ENCODE data around the gene LRR1.
A peak's percentile ranks its signal among the peaks of the same experiment; 100 is the strongest.
"Not testable (repeated sequence)": the region's sequence is repeated elsewhere in the genome, so short reads cannot be mapped to it uniquely, and the experiment has no call there.

LRR1 gene

GRCh38 chr14:49598485-49599300 is at the start of gene LRR1:
Gene LRR1, plus strand, starts transcription at chr14:49598940. Its CDS starts 81 bp downstream, at chr14:49599021.
- peak; percentile 60 to 72 for DNase-seq (ENCODE audit: extremely low read depth in 1 of 2, low read depth in 1 of 2)

GRCh38 chr14:49549446-49549845 is 49.3 kb upstream of the LRR1 start:
- DNase-seq (ENCODE audit: extremely low read depth in 1 of 2, low read depth in 1 of 2) = no peak

GRCh38 chr14:49549881-49550280 is 48.9 kb upstream of the LRR1 start:
- DNase-seq (ENCODE audit: extremely low read depth in 1 of 2, low read depth in 1 of 2) = no peak

- no peak for DNase-seq (ENCODE audit: extremely low read depth in 1 of 2, low read depth in 1 of 2)
These were observed 48.2 kb upstream of the LRR1 start for GRCh38 chr14:49550286-49551184.

GRCh38 chr14:49551569-49551968 is 47.2 kb upstream of the LRR1 start:
- DNase-seq (ENCODE audit: extremely low read depth in 1 of 2, low read depth in 1 of 2) = no peak

- no peak for DNase-seq (ENCODE audit: extremely low read depth in 1 of 2, low read depth in 1 of 2)
These were observed 45.6 kb upstream of the LRR1 start for GRCh38 chr14:49553106-49553505.

GRCh38 chr14:49553892-49554291 is 44.8 kb upstream of the LRR1 start:
- no peak for DNase-seq (ENCODE audit: extremely low read depth in 1 of 2, low read depth in 1 of 2)

GRCh38 chr14:49559979-49560768 is 38.6 kb upstream of the LRR1 start:
- DNase-seq (ENCODE audit: extremely low read depth in 1 of 2, low read depth in 1 of 2) = no peak

GRCh38 chr14:49566714-49567113 is 32.0 kb upstream of the LRR1 start:
- no peak for DNase-seq (ENCODE audit: extremely low read depth in 1 of 2, low read depth in 1 of 2)

GRCh38 chr14:49569281-49569680 is 29.5 kb upstream of the LRR1 start:
- DNase-seq (ENCODE audit: extremely low read depth in 1 of 2, low read depth in 1 of 2) = no peak

GRCh38 chr14:49574038-49574437 is 24.7 kb upstream of the LRR1 start:
- no peak for DNase-seq (ENCODE audit: extremely low read depth in 1 of 2, low read depth in 1 of 2)

- no peak for DNase-seq (ENCODE audit: extremely low read depth in 1 of 2, low read depth in 1 of 2)
These were observed 20.6 kb upstream of the LRR1 start for GRCh38 chr14:49578141-49578540.

GRCh38 chr14:49579841-49580240 is 18.9 kb upstream of the LRR1 start:
- no peak for DNase-seq (ENCODE audit: extremely low read depth in 1 of 2, low read depth in 1 of 2)

- DNase-seq (ENCODE audit: extremely low read depth in 1 of 2, low read depth in 1 of 2) = no peak
These were observed 17.3 kb upstream of the LRR1 start for GRCh38 chr14:49581209-49582112.

- no peak for DNase-seq (ENCODE audit: extremely low read depth in 1 of 2, low read depth in 1 of 2)
These were observed 16.4 kb upstream of the LRR1 start for GRCh38 chr14:49582113-49582977.

- no peak for DNase-seq (ENCODE audit: extremely low read depth in 1 of 2, low read depth in 1 of 2)
These were observed 15.1 kb upstream of the LRR1 start for GRCh38 chr14:49583629-49584028.

- DNase-seq (ENCODE audit: extremely low read depth in 1 of 2, low read depth in 1 of 2) = no peak
These were observed 14.7 kb upstream of the LRR1 start for GRCh38 chr14:49584058-49584457.

- DNase-seq (ENCODE audit: extremely low read depth in 1 of 2, low read depth in 1 of 2) = not testable (repeated sequence)
These were observed 13.6 kb upstream of the LRR1 start for GRCh38 chr14:49584981-49585640.

All from stimulated activated CD8-positive, alpha-beta memory T cell treated with anti-CD3 and anti-CD28 coated beads, Interleukin-7, amount 100 ng/mL, for 48 hours (primary cell).